CD14-positive monocyte (primary cell): ENCODE data around the gene SCAMP3. TPM values are rescaled to one million over a fixed set of nuclear protein-coding genes. Genes with fewer than 3 reads are reported as not detected.

ENCODE experiments used
- DNase-seq, 3 donors: peaks; one replicate each; pipeline ENCODE4 v3.0.0-alpha.2; 2011 to 2022
- H2AFZ ChIP-seq: 2 replicates; pipeline ENCODE4 v1.6.0; 2012; ENCODE audit warnings: mild to moderate bottlenecking, low read depth, low read length, inconsistent platforms; ENCODE audit not compliant: insufficient read depth, poor library complexity, severe bottlenecking
- H3K27ac ChIP-seq, 2 donors: 1 replicate in 1 of 2; 2 replicates in 1 of 2; pipeline ENCODE4 v1.5.1; 2012 to 2013; ENCODE audit warnings: low read length in 2 of 2, control low read depth in 1 of 2, inconsistent platforms in 1 of 2, low read depth in 1 of 2, mild to moderate bottlenecking in 1 of 2
- H3K27me3 ChIP-seq, 2 donors: one replicate each; pipeline versions ENCODE4 v1.6.0 to v1.6.1; 2011 to 2013; ENCODE audit warnings: low read length in 2 of 2; ENCODE audit not compliant: control insufficient read depth in 2 of 2, insufficient read depth in 2 of 2
- H3K36me3 ChIP-seq, 2 donors: replicated peaks in 1 of 2; 1 replicate in 1 of 2; 2 replicates in 1 of 2; pipeline versions ENCODE4 v1.5.1 to v1.6.1; 2012 to 2013; ENCODE audit warnings: low read length in 2 of 2, control low read depth in 1 of 2, inconsistent platforms in 1 of 2, mild to moderate bottlenecking in 1 of 2; ENCODE audit not compliant: insufficient read depth in 2 of 2, control insufficient read depth in 1 of 2
- H3K4me1 ChIP-seq, 2 donors: 1 replicate in 1 of 2; 2 replicates in 1 of 2; pipeline versions ENCODE4 v1.5.1 to v1.6.1; 2012 to 2013; ENCODE audit warnings: low read length in 2 of 2, control low read depth in 1 of 2, inconsistent platforms in 1 of 2, mild to moderate bottlenecking in 1 of 2, moderate library complexity in 1 of 2; ENCODE audit not compliant: insufficient read depth in 2 of 2, control insufficient read depth in 1 of 2
- H3K4me2 ChIP-seq: replicated peaks from 2 replicates; pipeline ENCODE3; 2012; ENCODE audit warnings: low read length, moderate library complexity, mild to moderate bottlenecking; ENCODE audit not compliant: poor library complexity, severe bottlenecking; ENCODE audit errors: extremely low read depth
- H3K4me3 ChIP-seq, 3 experiments: fragments of 200-600 bp in 1 of 3; sonication (generic) in 1 of 3; replicated peaks in 1 of 3; 1 replicate in 2 of 3; 2 replicates in 1 of 3; pipeline ENCODE4 v1.5.1; 2011 to 2013; ENCODE audit warnings: low read length in 3 of 3, mild to moderate bottlenecking in 3 of 3, control low read depth in 2 of 3, low read depth in 2 of 3, inconsistent platforms in 1 of 3, moderate library complexity in 1 of 3
- H3K79me2 ChIP-seq: 2 replicates; pipeline ENCODE4 v1.6.0; 2012; ENCODE audit warnings: mild to moderate bottlenecking, control low read depth, inconsistent platforms, low read length, moderate library complexity; ENCODE audit not compliant: insufficient read depth
- H3K9ac ChIP-seq: 2 replicates; pipeline ENCODE4 v1.6.0; 2017; ENCODE audit warnings: low read length, mild to moderate bottlenecking; ENCODE audit not compliant: insufficient read depth, poor library complexity, severe bottlenecking
- H3K9me3 ChIP-seq, 2 donors: replicated peaks in 1 of 2; 1 replicate in 1 of 2; 2 replicates in 1 of 2; pipeline versions ENCODE4 v1.5.1 to v1.6.1; 2012 to 2013; ENCODE audit warnings: low read length in 2 of 2, control low read depth in 1 of 2; ENCODE audit not compliant: control insufficient read depth in 1 of 2, insufficient read depth in 1 of 2
- H4K20me1 ChIP-seq: 2 replicates; pipeline ENCODE4 v1.6.0; 2012; ENCODE audit warnings: mild to moderate bottlenecking, low read length, control low read depth, moderate library complexity; ENCODE audit not compliant: insufficient read depth
- H3K27ac Mint-ChIP-seq, 7 donors: one replicate each; pipeline ENCODE4 v1.8.0; 2020; ENCODE audit warnings: mild to moderate bottlenecking in 7 of 7, mixed read lengths in 7 of 7, moderate library complexity in 6 of 7, inconsistent platforms in 2 of 7
- H3K27me3 Mint-ChIP-seq, 3 donors: one replicate each; pipeline ENCODE4 v1.8.0; 2021 to 2022; ENCODE audit warnings: low read depth in 3 of 3, mild to moderate bottlenecking in 3 of 3, mixed read lengths in 3 of 3, moderate library complexity in 3 of 3, inconsistent platforms in 1 of 3
- H3K36me3 Mint-ChIP-seq, 2 donors: one replicate each; pipeline ENCODE4 v1.8.0; 2020; ENCODE audit warnings: mixed read lengths in 2 of 2, inconsistent platforms in 1 of 2, mild to moderate bottlenecking in 1 of 2
- H3K4me1 Mint-ChIP-seq: one replicate; pipeline ENCODE4 v1.8.0; 2020; ENCODE audit warnings: mild to moderate bottlenecking, mixed read lengths
- H3K4me3 Mint-ChIP-seq, 2 donors: one replicate each; pipeline ENCODE4 v1.8.0; 2020; ENCODE audit warnings: mild to moderate bottlenecking in 2 of 2, mixed read lengths in 2 of 2, moderate library complexity in 1 of 2
- H3K9me3 Mint-ChIP-seq, 7 donors: one replicate each; pipeline ENCODE4 v1.8.0; 2020 to 2022; ENCODE audit warnings: mixed read lengths in 7 of 7, mild to moderate bottlenecking in 6 of 7, moderate library complexity in 6 of 7, inconsistent platforms in 2 of 7
- CTCF ChIP-seq: fragments of 200-600 bp; IDR thresholded peaks from one replicate; pipeline ENCODE4 v1.8.0; 2022; ENCODE audit warnings: antibody characterized with exemption, mild to moderate bottlenecking
- WGBS: methylation state at CpG from one replicate; pipeline ENCODE4 v1.1.5; 2013; ENCODE audit warnings: missing lambda C conversion rate; ENCODE audit not compliant: insufficient coverage; 5-methylcytosine and 5-hydroxymethylcytosine counted together
- intact Hi-C, 2 donors: fragments of 100-400 bp; cut with micrococcal nuclease; formaldehyde crosslinking; loops; one replicate each; pipeline versions ENCODE4 v1.15.0 to v1.15.1; 2023
- polyA plus RNA-seq, 3 donors: library from polyadenylated mRNA; depleted of rRNA in 1 of 3; unstranded in 2 of 3; stranded (reverse) in 1 of 3; fragments of 300-500 nt in 2 of 3; fragments of >200 nt in 1 of 3; fragmentation: Illumina TruSeq in 2 of 3; gene quantifications; 1 replicate in 2 of 3; 2 replicates in 1 of 3; pipeline ENCODE4 v1.2.3, GENCODE V29; 2012 to 2021

SCAMP3 gene
- polyA plus RNA-seq, 3 donors = 54.9 to 69.8 (median 64.9) TPM

DNA sequence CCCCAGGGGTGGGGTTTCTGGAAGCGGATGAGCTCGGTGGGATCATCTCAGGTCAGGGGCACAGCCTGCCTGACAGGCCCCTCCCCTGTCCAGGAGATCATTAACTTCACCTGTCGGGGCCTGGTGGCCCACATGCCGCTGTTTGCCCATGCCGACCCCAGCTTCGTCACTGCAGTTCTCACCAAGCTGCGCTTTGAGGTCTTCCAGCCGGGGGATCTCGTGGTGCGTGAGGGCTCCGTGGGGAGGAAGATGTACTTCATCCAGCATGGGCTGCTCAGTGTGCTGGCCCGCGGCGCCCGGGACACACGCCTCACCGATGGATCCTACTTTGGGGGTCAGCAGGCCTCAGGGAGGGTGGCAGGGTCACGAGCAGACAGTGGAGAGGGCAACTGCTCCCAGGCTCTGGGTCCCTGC lies 23.5 kb upstream of the SCAMP3 start:
- H3K4me3 Mint-ChIP-seq = no peak overlapping the region
- H3K4me1 ChIP-seq = no peaks in the 10 kb centered on the region

GRCh38 chr1:155285063-155285462 lies 22.9 kb upstream of the SCAMP3 start:
- no peak overlapping the region for H3K4me3 ChIP-seq
- Mint-ChIP-seq H3K4me3 (no peak overlapping the region), H3K27ac (peak overlapping the region in 1 of 7 donors; percentile 6), H3K27me3 (peaks cover 0 to 4% (median 2%) of the 10 kb centered on the region in 3 donors), H3K4me1 (peaks cover 2% of the 10 kb centered on the region), H3K9me3 (no peaks in the 10 kb centered on the region), H3K36me3 (no peaks in the 10 kb centered on the region)
- no peaks in the 10 kb centered on the region for H3K36me3 ChIP-seq
- no peaks in the 10 kb centered on the region for H4K20me1 ChIP-seq
- DNase-seq = no peak
- H3K9me3 ChIP-seq = no peaks in the 10 kb centered on the region
- H3K79me2 ChIP-seq = no peaks in the 10 kb centered on the region
- no peak overlapping the region for H3K27ac ChIP-seq
- no peak overlapping the region for H2AFZ ChIP-seq
- H3K27me3 ChIP-seq = no peaks in the 10 kb centered on the region
- intact Hi-C loops = no loop called here
- H3K9ac ChIP-seq = no peak overlapping the region
- TF ChIP-seq CTCF = no peak
- WGBS = 97% methylated on average over 14 of the region's 14 CpGs
- no peaks in the 10 kb centered on the region for H3K4me1 ChIP-seq
- H3K4me2 ChIP-seq = no peak overlapping the region

More for the DNA sequence above, 23.5 kb upstream of the SCAMP3 start:
- Mint-ChIP-seq H3K27me3 (peaks cover 0 to 4% (median 2%) of the 10 kb centered on the region in 3 donors), H3K4me1 (peaks cover 2% of the 10 kb centered on the region), H3K9me3 (no peaks in the 10 kb centered on the region), H3K36me3 (no peaks in the 10 kb centered on the region), H3K27ac (no peak overlapping the region)
- no peak for TF ChIP-seq CTCF
- WGBS = 98% methylated on average over 18 of the region's 18 CpGs
- no peaks in the 10 kb centered on the region for H3K79me2 ChIP-seq
- no peaks in the 10 kb centered on the region for H3K9me3 ChIP-seq
- no peaks in the 10 kb centered on the region for H4K20me1 ChIP-seq
- no peak overlapping the region for H3K9ac ChIP-seq
- no peak overlapping the region for H3K4me2 ChIP-seq
- H3K27me3 ChIP-seq = no peaks in the 10 kb centered on the region
- no peak overlapping the region for H3K27ac ChIP-seq
- H3K36me3 ChIP-seq = no peaks in the 10 kb centered on the region
- DNase-seq = no peak
- H3K4me3 ChIP-seq = no peak overlapping the region
- intact Hi-C loops = no loop called here
- H2AFZ ChIP-seq = no peak overlapping the region
